Cardiac fibroblast (primary cell): ENCODE measurements around the gene SEPTIN3.

Source experiments
- DNase-seq, 2 donors: peaks; one replicate each; pipeline versions ENCODE4 v3.0.0 to v3.0.0-alpha.2; 2010; ENCODE audit warnings: low read depth in 2 of 2
- H3K4me3 ChIP-seq, 2 donors: replicated peaks in 1 of 2; 1 replicate in 1 of 2; 2 replicates in 1 of 2; pipeline ENCODE4 v1.5.1; 2011; ENCODE audit warnings: low read depth in 2 of 2, low read length in 2 of 2, mild to moderate bottlenecking in 2 of 2, moderate library complexity in 1 of 2
- CTCF ChIP-seq: IDR thresholded peaks from one replicate; pipeline ENCODE4 v1.5.1; 2011; ENCODE audit warnings: low read depth, mild to moderate bottlenecking, low read length, inconsistent platforms

The SEPTIN3 gene

GRCh38 chr22:41927813-41928212 lies 41.4 kb upstream of the SEPTIN3 start:
- DNase-seq: no peak
- no peak for TF ChIP-seq CTCF
- no peak overlapping the region for H3K4me3 ChIP-seq

- no peak for DNase-seq
- H3K4me3 ChIP-seq: no peak overlapping the region
- no peak for TF ChIP-seq CTCF
These were observed 40.4 kb upstream of the SEPTIN3 start for GRCh38 chr22:41928593-41929417.

GRCh38 chr22:41929418-41929810 lies 39.8 kb upstream of the SEPTIN3 start:
- H3K4me3 ChIP-seq: no peak overlapping the region
- DNase-seq: no peak
- no peak for TF ChIP-seq CTCF

GRCh38 chr22:41931701-41932269 lies 37.5 kb upstream of the SEPTIN3 start:
- no peak for DNase-seq
- no peak for TF ChIP-seq CTCF
- H3K4me3 ChIP-seq: no peak overlapping the region

GRCh38 chr22:41932353-41932752 lies 36.9 kb upstream of the SEPTIN3 start:
- TF ChIP-seq CTCF: no peak

GRCh38 chr22:41933411-41934177 lies 35.6 kb upstream of the SEPTIN3 start:
- TF ChIP-seq CTCF: no peak
- no peak overlapping the region for H3K4me3 ChIP-seq
- DNase-seq: no peak

More at GRCh38 chr22:41932353-41932752, 36.9 kb upstream of the SEPTIN3 start:
- no peak for DNase-seq
- no peak overlapping the region for H3K4me3 ChIP-seq
